A549 treated with CpdA at 1 μM for 4 hours (cell line): ENCODE measurements around the gene PCDHB4. TPM values are rescaled to one million over a fixed set of nuclear protein-coding genes. Genes with fewer than 3 reads are reported as not detected.

Experiments
- total RNA-seq: library from RNA; stranded (reverse); fragments of 200-300 nt; extraction: Qiagen RNA extraction; gene quantifications from 5 replicates; pipeline ENCODE4 v1.2.3, GENCODE V29; 2022; ENCODE audit warnings: low read depth

Gene PCDHB4
- total RNA-seq = 0.03 to 0.09 TPM (median 0.06 TPM) in 4 of 5 replicates, not detected in the other

GRCh38 chr5:141121563-141121962, at the start of gene PCDHB4:
Gene PCDHB4 (plus strand): TSS chr5:141121818. CDS start chr5:141121999, 181 bp downstream.

DNA sequence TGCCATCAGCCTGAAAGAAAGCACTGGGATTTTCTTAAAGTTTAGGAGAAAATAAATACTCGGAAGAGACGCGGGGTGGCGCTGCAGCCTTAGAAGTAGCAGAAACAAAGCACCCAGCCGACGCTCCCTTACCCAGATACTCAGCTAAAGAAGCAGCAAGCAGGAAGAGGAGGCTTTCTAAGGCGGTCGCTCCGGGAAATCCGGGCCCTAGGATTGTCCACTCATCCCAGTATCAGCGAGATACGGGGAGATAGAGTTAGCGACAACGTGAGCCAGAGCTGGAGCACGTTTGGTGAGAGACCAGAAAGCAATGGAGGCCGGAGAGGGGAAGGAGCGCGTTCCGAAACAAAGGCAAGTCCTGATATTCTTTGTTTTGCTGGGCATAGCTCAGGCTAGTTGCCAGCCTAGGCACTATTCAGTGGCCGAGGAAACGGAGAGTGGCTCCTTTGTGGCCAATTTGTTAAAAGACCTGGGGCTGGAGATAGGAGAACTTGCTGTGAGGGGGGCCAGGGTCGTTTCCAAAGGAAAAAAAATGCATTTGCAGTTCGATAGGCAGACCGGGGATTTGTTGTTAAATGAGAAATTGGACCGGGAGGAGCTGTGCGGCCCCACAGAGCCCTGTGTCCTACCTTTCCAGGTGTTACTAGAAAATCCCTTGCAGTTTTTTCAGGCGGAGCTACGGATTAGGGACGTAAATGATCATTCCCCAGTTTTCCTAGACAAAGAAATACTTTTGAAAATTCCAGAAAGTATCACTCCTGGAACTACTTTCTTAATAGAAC, 26.9 kb upstream of the PCDHB4 start, which contains the start of gene PCDHB2:
TSS of gene PCDHB2 (plus strand) at position 135 of the 782 bp plus-strand sequence. CDS start at position 311, 176 bp downstream.

GRCh38 chr5:141100243-141100805, 21.3 kb upstream of the PCDHB4 start, which contains the start of gene PCDHB3:
Gene PCDHB3 (plus strand): TSS chr5:141100473. CDS start chr5:141100650, 177 bp downstream.

GRCh38 chr5:141135030-141135717, 13.6 kb downstream of the PCDHB4 start, which contains the start of gene PCDHB5:
Gene PCDHB5 (plus strand): TSS chr5:141135206. CDS start chr5:141135435, 229 bp downstream.

GRCh38 chr5:141149812-141150211, 28.2 kb downstream of the PCDHB4 start, which contains the start of gene PCDHB6:
Gene PCDHB6 (plus strand): TSS chr5:141150057. CDS start chr5:141150258, 201 bp downstream.

DNA sequence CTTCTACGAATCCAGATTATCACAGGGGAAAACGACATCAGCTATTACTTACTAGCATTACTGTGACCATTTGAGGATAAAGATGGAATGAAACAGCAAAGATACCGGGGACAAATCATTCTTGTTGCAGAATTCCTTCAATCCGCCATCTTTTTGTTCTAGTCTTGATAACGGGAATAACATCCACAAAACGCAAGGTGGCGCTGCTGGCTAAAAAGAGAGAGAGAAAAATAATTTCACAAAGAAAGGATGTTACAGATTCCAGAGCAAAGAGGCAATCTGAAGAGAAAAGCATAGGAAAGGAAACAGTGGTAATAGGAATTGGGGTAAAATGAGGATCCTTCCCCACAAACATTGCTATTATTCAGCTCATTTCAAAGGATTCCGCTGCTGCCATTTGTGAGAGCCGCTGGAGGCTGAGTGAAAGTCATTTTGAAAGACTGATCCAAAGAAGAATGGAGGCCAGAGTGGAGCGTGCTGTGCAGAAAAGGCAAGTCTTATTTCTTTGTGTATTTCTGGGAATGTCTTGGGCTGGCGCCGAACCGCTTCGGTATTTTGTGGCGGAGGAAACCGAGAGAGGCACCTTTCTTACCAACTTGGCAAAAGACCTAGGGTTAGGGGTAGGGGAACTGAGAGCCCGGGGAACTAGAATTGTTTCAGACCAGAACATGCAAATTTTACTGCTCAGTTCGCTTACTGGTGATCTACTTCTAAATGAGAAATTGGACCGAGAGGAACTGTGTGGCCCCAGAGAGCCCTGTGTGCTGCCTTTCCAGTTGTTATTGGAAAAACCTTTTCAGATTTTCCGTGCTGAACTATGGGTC, 51.0 kb downstream of the PCDHB4 start, which contains the start of gene PCDHB7:
TSS of gene PCDHB7 (plus strand) at position 264 of the 824 bp plus-strand sequence. CDS start at position 456, 192 bp downstream.

Other genes starting within 250 kb of the PCDHB4 start
- 2.5 to 2.9 TPM (median 2.5 TPM) in 5 replicates for gene PCDHA12, start 246.5 kb upstream of the PCDHB4 start, total RNA-seq
- 0.06 to 0.10 TPM (median 0.07 TPM) in 4 of 5 replicates, not detected in the other for gene PCDHA13, start 239.7 kb upstream of the PCDHB4 start, total RNA-seq
- gene PCDHAC1, start 195.5 kb upstream of the PCDHB4 start, total RNA-seq = 1.1 to 1.4 TPM (median 1.2 TPM) in 5 replicates
- gene PCDHAC2, start 155.3 kb upstream of the PCDHB4 start, total RNA-seq = 2.3 to 4.8 TPM (median 2.6 TPM) in 5 replicates
- not detected in 5 replicates for gene PCDHB1, start 70.4 kb upstream of the PCDHB4 start, total RNA-seq
- 2.7 to 5.4 TPM (median 3.7 TPM) in 5 replicates for gene PCDHB2, start 27.2 kb upstream of the PCDHB4 start, total RNA-seq
- gene PCDHB3, start 21.3 kb upstream of the PCDHB4 start, total RNA-seq = 0.02 to 0.06 TPM (median 0.05 TPM) in 3 of 5 replicates, not detected in the others
- gene PCDHB5, start 13.4 kb downstream of the PCDHB4 start, total RNA-seq = 1.2 to 1.9 TPM (median 1.5 TPM) in 5 replicates
- 0.89 to 1.2 TPM (median 1.1 TPM) in 5 replicates for gene PCDHB6, start 28.2 kb downstream of the PCDHB4 start, total RNA-seq
- gene PCDHB7, start 50.8 kb downstream of the PCDHB4 start, total RNA-seq = 0.01 TPM in 1 of 5 replicates, not detected in the others
- 0.24 to 0.42 TPM (median 0.37 TPM) in 5 replicates for gene PCDHB8, start 56.0 kb downstream of the PCDHB4 start, total RNA-seq
- 0.05 to 0.10 TPM (median 0.08 TPM) in 4 of 5 replicates, not detected in the other for gene PCDHB16, start 60.6 kb downstream of the PCDHB4 start, total RNA-seq
- 0.01 to 0.03 TPM in 2 of 5 replicates, not detected in the others for gene PCDHB9, start 65.3 kb downstream of the PCDHB4 start, total RNA-seq
- gene PCDHB10, start 70.5 kb downstream of the PCDHB4 start, total RNA-seq = 0.03 to 0.06 TPM in 2 of 5 replicates, not detected in the others
- 0.06 to 0.14 TPM (median 0.09 TPM) in 5 replicates for gene PCDHB11, start 77.8 kb downstream of the PCDHB4 start, total RNA-seq
- gene PCDHB12, start 86.9 kb downstream of the PCDHB4 start, total RNA-seq = 0.07 TPM in 1 of 5 replicates, not detected in the others
- gene PCDHB13, start 92.1 kb downstream of the PCDHB4 start, total RNA-seq = 0.02 to 0.08 TPM (median 0.07 TPM) in 5 replicates
- 0.06 to 0.13 TPM (median 0.09 TPM) in 5 replicates for gene PCDHB14, start 101.5 kb downstream of the PCDHB4 start, total RNA-seq
- 0.05 to 0.07 TPM (median 0.06 TPM) in 4 of 5 replicates, not detected in the other for gene PCDHB15, start 123.6 kb downstream of the PCDHB4 start, total RNA-seq
- gene SLC25A2, start 182.2 kb downstream of the PCDHB4 start, total RNA-seq = not detected in 5 replicates
- 66.8 to 81.4 TPM (median 74.0 TPM) in 5 replicates for gene TAF7, start 199.0 kb downstream of the PCDHB4 start, total RNA-seq
- gene PCDHGA1, start 208.7 kb downstream of the PCDHB4 start, total RNA-seq = 0.27 to 0.49 TPM (median 0.31 TPM) in 5 replicates
- gene PCDHGA2, start 216.9 kb downstream of the PCDHB4 start, total RNA-seq = 0.44 to 0.73 TPM (median 0.59 TPM) in 5 replicates
- gene PCDHGA3, start 222.0 kb downstream of the PCDHB4 start, total RNA-seq = 0.05 to 0.09 TPM in 2 of 5 replicates, not detected in the others
- gene PCDHGB1, start 228.3 kb downstream of the PCDHB4 start, total RNA-seq = 1.0 to 2.1 TPM (median 1.9 TPM) in 5 replicates
- gene PCDHGA4, start 233.2 kb downstream of the PCDHB4 start, total RNA-seq = 0.08 to 0.20 TPM (median 0.10 TPM) in 5 replicates
- 0.07 to 0.19 TPM (median 0.17 TPM) in 5 replicates for gene PCDHGB2, start 238.2 kb downstream of the PCDHB4 start, total RNA-seq
- gene PCDHGA5, start 242.3 kb downstream of the PCDHB4 start, total RNA-seq = 0.11 to 0.17 TPM (median 0.15 TPM) in 5 replicates
- 0.15 to 0.35 TPM (median 0.20 TPM) in 5 replicates for gene PCDHGB3, start 248.4 kb downstream of the PCDHB4 start, total RNA-seq